Muscle of leg (tissue), 16 donors: Measurements from ENCODE around the gene RIMKLA. TPM values are rescaled to one million over a fixed set of nuclear protein-coding genes. Genes with fewer than 3 reads are reported as not detected.
A peak's percentile ranks its signal among the peaks of the same experiment; 100 is the strongest.

Source experiments
- DNase-seq: peaks from one replicate; pipeline ENCODE4 v3.0.0; 2013
- H3K27ac ChIP-seq: one replicate; pipeline ENCODE4 v1.5.1; 2013; ENCODE audit warnings: mild to moderate bottlenecking, low read length, control low read depth
- H3K27me3 ChIP-seq: one replicate; pipeline ENCODE4 v1.6.1; 2013; ENCODE audit warnings: low read length; ENCODE audit not compliant: control insufficient read depth, insufficient read depth
- H3K36me3 ChIP-seq: one replicate; pipeline ENCODE4 v1.6.1; 2013; ENCODE audit warnings: low read length; ENCODE audit not compliant: control insufficient read depth, insufficient read depth
- H3K4me1 ChIP-seq: one replicate; pipeline ENCODE4 v1.6.1; 2013; ENCODE audit warnings: low read length; ENCODE audit not compliant: control insufficient read depth, insufficient read depth
- H3K4me3 ChIP-seq: one replicate; pipeline ENCODE4 v1.5.1; 2013; ENCODE audit warnings: low read length, control low read depth
- H3K9me3 ChIP-seq: replicated peaks from 2 replicates; pipeline ENCODE4 v1.6.1; 2013; ENCODE audit warnings: low read depth, low read length; ENCODE audit not compliant: control insufficient read depth
- WGBS: methylation state at CpG from one replicate; pipeline ENCODE4 v1.1.5; 2013; ENCODE audit warnings: missing lambda C conversion rate; ENCODE audit not compliant: insufficient coverage; 5-methylcytosine and 5-hydroxymethylcytosine counted together
- long read RNA-seq, 11 donors: transcript quantifications; one replicate each; lab custom pipeline, GENCODE V29; 2026
- polyA plus RNA-seq, 8 donors: library from polyadenylated mRNA; unstranded; fragments of 120-200 nt; gene quantifications; one replicate each; pipeline versions ENCODE4 v1.2.1 to v1.2.3, GENCODE V29; 2013; ENCODE audit warnings: inconsistent platforms in 1 of 8, low replicate concordance in 1 of 8; ENCODE audit not compliant: insufficient read length in 8 of 8, insufficient read depth in 1 of 8
- total RNA-seq: library from RNA; stranded (reverse); fragments of 120-200 nt; gene quantifications from one replicate; pipeline ENCODE4 v1.2.4, GENCODE V29; 2013

RIMKLA gene, protein sequence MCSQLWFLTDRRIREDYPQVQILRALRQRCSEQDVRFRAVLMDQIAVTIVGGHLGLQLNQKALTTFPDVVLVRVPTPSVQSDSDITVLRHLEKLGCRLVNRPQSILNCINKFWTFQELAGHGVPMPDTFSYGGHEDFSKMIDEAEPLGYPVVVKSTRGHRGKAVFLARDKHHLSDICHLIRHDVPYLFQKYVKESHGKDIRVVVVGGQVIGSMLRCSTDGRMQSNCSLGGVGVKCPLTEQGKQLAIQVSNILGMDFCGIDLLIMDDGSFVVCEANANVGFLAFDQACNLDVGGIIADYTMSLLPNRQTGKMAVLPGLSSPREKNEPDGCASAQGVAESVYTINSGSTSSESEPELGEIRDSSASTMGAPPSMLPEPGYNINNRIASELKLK
- 0.71 TPM for total RNA-seq
- polyA plus RNA-seq = 1 to 10 TPM in 4 of 8 donors, under 1 TPM in 4; 0.55 to 2.0 (median 0.96) TPM
- long read RNA-seq, donor 1, full-length matches to known transcripts = 1 of 1 reads
- long read RNA-seq, donor 1, partial matches to known transcripts = 0 of 1 reads
- long read RNA-seq, donor 1, other reads (novel, unspliced or antisense) = 0 of 1 reads
- long read RNA-seq, donor 2 = 0 reads
- long read RNA-seq, donor 3, full-length matches to known transcripts = 1 of 1 reads
- long read RNA-seq, donor 3, partial matches to known transcripts = 0 of 1 reads
- long read RNA-seq, donor 3, other reads (novel, unspliced or antisense) = 0 of 1 reads
- long read RNA-seq, donor 4 = 0 reads
- long read RNA-seq, donor 5 = 0 reads
- long read RNA-seq, donor 6, full-length matches to known transcripts = 2 of 2 reads
- long read RNA-seq, donor 6, partial matches to known transcripts = 0 of 2 reads
- long read RNA-seq, donor 6, other reads (novel, unspliced or antisense) = 0 of 2 reads
- long read RNA-seq, donor 7, full-length matches to known transcripts = 1 of 1 reads
- long read RNA-seq, donor 7, partial matches to known transcripts = 0 of 1 reads
- long read RNA-seq, donor 7, other reads (novel, unspliced or antisense) = 0 of 1 reads
- long read RNA-seq, donor 8 = 0 reads
- long read RNA-seq, donor 9 = 0 reads
- long read RNA-seq, donor 10 = 0 reads
- long read RNA-seq, donor 11, full-length matches to known transcripts = 1 of 1 reads
- long read RNA-seq, donor 11, partial matches to known transcripts = 0 of 1 reads
- long read RNA-seq, donor 11, other reads (novel, unspliced or antisense) = 0 of 1 reads

- Histone ChIP-seq H3K27ac (no peak within 1 kb of the TSS), H3K4me3 (peak within 1 kb of the TSS; percentile 34), H3K9me3 (no peaks in the 10 kb centered on the region), H3K36me3 (no peaks in the 10 kb centered on the region), H3K4me1 (peaks cover 7% of the 10 kb centered on the region), H3K27me3 (peaks cover 24% of the 10 kb centered on the region)
- DNase-seq = peak; percentile 67
- under 1% methylated on average over 85 of the region's 101 CpGs for WGBS
Observed at GRCh38 chr1:42380586-42381279, at the start of gene RIMKLA. TSS of gene RIMKLA (plus strand) at chr1:42380792. CDS start at chr1:42380935, 143 bp downstream.

DNA sequence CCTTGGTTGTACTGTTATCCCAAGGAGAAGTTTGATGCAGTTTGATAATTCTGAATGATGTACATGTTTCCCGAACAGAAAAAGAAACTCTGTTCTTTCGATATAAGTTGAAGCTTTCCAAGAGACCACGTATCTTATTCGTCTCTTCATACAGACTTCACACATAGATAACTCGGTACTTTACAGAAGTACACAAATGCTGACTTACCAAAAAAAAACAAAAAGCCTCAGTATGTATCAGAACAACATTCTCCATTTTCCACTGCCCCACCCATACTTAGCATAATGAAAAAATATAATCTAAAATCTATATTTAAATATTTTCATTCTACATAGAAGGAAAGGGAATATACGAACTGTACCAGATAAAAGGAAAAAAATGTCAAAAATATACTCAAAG is 47.7 kb upstream of the RIMKLA start:
- H3K9me3 ChIP-seq = no peaks in the 10 kb centered on the region
- peaks cover 3% of the 10 kb centered on the region for H3K4me1 ChIP-seq
- no peaks in the 10 kb centered on the region for H3K27me3 ChIP-seq
- no peak overlapping the region for H3K4me3 ChIP-seq
- H3K36me3 ChIP-seq = no peaks in the 10 kb centered on the region
- H3K27ac ChIP-seq = no peak overlapping the region
- no peak for DNase-seq
- 84% methylated on average over 3 of the region's 6 CpGs for WGBS

GRCh38 chr1:42333662-42334239 is 46.8 kb upstream of the RIMKLA start:
- peak; percentile 16 for DNase-seq
- H3K4me3 ChIP-seq = peak overlapping the region; percentile 96
- H3K36me3 ChIP-seq = no peaks in the 10 kb centered on the region
- peak overlapping the region; percentile 96 for H3K27ac ChIP-seq
- no CpG with 5 or more reads among the region's 6 CpGs for WGBS
- H3K4me1 ChIP-seq = peaks cover 3% of the 10 kb centered on the region
- H3K9me3 ChIP-seq = no peaks in the 10 kb centered on the region
- no peaks in the 10 kb centered on the region for H3K27me3 ChIP-seq

DNA sequence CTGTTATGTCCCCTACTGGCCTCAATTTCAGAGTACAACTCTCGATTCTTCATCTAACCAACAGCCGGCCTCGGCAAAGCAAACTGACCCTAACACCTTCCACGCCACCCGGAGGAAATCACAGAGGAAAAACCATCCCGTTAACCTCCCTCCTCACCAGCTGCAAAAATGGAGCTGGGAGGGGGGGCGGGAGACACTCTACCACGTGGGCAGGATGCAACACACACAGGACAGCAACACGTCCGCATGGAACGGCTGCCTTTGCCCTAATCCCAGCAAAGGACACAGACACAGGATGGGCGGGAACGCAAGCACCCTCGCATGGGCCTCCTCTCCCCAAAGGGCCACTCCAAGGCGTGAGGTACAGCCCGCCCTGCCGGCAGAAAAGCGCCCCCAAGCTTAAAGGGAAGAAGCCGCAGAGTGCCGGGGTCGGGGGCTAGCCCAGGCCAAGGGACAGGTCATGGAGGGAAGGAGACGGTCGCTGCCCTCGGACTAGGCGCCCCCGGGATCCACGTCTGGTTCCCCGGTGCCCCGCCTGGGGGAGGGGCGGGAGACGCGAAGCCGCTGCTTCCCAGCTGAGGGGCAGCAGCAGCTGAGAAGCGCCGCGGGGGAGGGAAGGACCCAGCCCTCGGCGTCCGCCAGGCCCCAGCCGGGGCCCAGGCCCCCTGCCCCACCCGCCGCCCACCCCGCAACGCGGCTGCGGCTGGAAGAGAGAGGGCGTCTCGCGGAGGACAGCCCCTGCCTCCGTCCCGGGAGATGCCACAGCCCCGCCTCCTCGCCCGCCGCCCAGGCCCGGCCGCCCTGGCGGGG is 46.1 kb upstream of the RIMKLA start:
- no peaks in the 10 kb centered on the region for H3K9me3 ChIP-seq
- H3K36me3 ChIP-seq = no peaks in the 10 kb centered on the region
- under 1% methylated on average over 50 of the region's 58 CpGs for WGBS
- no peaks in the 10 kb centered on the region for H3K27me3 ChIP-seq
- peak overlapping the region; percentile 96 for H3K27ac ChIP-seq
- H3K4me1 ChIP-seq = peaks cover 3% of the 10 kb centered on the region
- H3K4me3 ChIP-seq = peak overlapping the region; percentile 96
- DNase-seq = peak; percentile 83

DNA sequence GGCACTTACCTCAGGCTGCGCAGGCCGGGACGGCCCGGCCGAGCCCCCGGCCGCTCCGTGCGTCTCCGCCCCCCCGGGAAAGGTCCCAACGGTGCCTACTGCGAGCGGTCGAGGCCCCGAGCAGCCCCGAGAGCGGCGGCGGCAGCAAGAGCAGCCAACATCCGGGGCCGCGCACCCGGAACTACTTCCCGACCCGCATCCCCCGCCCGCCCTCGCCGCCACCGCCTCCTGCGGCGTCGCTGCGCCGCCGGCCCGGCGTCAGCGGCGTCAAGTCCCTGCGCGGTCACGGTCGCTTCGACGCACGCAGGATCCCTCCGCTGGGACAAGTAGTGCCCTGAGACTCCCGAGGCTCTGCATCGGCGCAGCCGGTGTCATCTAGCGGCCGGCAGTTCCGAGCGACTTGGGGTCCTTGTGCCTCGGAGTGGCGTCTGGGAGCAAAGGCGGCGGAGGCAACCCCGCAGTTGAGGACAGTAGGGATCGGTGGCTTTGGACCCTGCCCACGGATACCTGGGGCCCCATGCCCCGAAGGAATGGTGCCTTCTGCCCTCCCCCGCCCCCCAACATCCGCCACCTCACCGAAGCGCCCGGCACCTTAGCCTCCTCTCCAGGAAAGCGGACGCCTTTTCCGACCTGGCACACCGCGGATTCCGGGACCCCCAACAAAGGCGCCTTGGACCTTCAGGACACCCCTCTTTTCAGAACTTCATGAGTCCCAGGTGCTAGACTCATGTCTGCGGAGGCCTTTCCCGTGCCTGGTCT is 45.4 kb upstream of the RIMKLA start, which contains the start of gene FOXJ3:
Gene FOXJ3 (minus strand): TSS at position 186 of the 759 bp plus-strand sequence. CDS start 24,142 bp downstream, outside the sequence.
- H3K27me3 ChIP-seq = no peaks in the 10 kb centered on the region
- peak within 1 kb of the TSS; percentile 96 for H3K27ac ChIP-seq
- no peaks in the 10 kb centered on the region for H3K36me3 ChIP-seq
- DNase-seq = peak; percentile 98
- no peaks in the 10 kb centered on the region for H3K9me3 ChIP-seq
- WGBS = under 1% methylated on average over 76 of the region's 79 CpGs
- H3K4me1 ChIP-seq = peaks cover 3% of the 10 kb centered on the region
- H3K4me3 ChIP-seq = peak within 1 kb of the TSS; percentile 96

GRCh38 chr1:42335809-42336518 is 44.6 kb upstream of the RIMKLA start:
- Histone ChIP-seq H3K9me3 (no peaks in the 10 kb centered on the region), H3K27me3 (no peaks in the 10 kb centered on the region), H3K4me3 (peak overlapping the region; percentile 96), H3K36me3 (no peaks in the 10 kb centered on the region), H3K4me1 (peaks cover 3% of the 10 kb centered on the region), H3K27ac (peak overlapping the region; percentile 96)
- peak; percentile 21 for DNase-seq
- WGBS = 30% methylated on average over 1 of the region's 9 CpGs

DNA sequence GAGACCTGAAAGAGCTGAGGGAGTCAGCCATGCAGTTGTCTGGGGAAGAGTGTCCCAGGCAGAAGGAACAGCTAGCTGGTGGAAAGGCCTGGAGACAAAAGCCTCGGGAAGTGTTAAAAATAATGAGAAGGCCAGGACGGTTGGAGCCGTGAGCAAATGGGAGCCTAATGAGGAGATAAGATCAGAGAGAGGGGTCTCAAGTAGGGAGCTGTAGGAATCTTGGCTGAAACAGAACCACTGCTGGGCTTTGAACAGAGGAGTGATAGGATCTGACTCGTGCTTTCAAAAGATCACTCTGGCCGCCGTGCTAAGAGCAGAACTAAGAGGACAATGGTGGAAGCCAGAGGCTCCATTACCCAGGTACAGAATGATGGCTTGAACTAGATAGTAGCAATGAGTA is 43.6 kb upstream of the RIMKLA start:
- H3K9me3 ChIP-seq = no peaks in the 10 kb centered on the region
- H3K36me3 ChIP-seq = no peaks in the 10 kb centered on the region
- no peaks in the 10 kb centered on the region for H3K27me3 ChIP-seq
- DNase-seq = no peak
- 47% methylated on average over 6 of the region's 6 CpGs for WGBS
- H3K4me3 ChIP-seq = no peak overlapping the region
- H3K27ac ChIP-seq = no peak overlapping the region
- H3K4me1 ChIP-seq = peaks cover 3% of the 10 kb centered on the region

DNA sequence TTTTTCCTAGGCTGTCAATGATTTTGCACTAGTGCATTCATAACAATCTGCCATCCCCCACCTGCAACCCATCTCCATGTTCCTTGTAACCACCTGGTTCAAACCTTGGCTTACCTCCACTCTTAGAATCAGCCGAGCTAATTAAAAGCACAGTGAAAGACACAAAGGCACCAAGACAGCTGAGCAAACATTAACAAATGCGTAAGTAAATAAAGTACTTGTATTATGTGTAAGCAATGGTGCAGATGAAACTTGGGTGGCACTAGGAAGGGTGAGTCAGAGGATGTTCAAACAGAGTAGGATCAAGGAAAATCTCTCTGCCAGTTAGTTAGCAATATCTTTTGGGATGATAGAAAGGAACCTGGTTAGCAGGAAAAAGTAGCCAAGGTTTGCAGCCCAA is 40.5 kb upstream of the RIMKLA start:
- Histone ChIP-seq H3K9me3 (no peaks in the 10 kb centered on the region), H3K36me3 (no peaks in the 10 kb centered on the region), H3K4me1 (peaks cover 3% of the 10 kb centered on the region), H3K4me3 (no peak overlapping the region), H3K27ac (no peak overlapping the region), H3K27me3 (no peaks in the 10 kb centered on the region)
- no peak for DNase-seq
- 80% methylated on average over 1 of the region's 2 CpGs for WGBS
